Measurements from ENCODE around the gene PRDX5.

PRDX5 gene

DNA sequence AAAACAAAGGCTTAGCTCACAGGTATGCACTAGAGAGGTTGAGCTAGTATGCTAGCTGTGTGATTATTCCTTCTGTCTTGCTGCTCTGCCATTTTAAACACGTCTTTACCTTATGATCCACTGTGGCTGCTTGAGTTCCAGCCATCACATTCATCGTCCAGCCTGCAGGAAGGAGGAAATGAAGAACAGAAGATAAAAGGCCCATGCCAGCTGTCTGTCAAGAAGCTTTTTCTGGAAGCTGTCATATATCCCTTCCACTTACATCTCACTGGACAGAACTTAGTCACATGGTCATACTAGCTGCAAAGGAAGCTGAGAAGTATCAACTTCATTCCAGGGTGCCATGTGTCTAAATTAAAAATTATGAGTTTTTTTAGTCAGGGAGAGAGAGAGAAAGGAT lies 9.5 kb downstream of the PRDX5 start:
- no peak overlapping the region for H3K9ac ChIP-seq (ENCODE audit: insufficient read length)
- TF ChIP-seq EZH2 (IDR thresholded peaks at IDR 0.05) (no peak), FOXP2 (optimal IDR thresholded peaks at IDR 0.05; ENCODE audit: control extremely low read depth, extremely low read length, insufficient read depth) (no peak)
- H3K9me3 ChIP-seq (ENCODE audit: low read depth, low read length), result no peaks in the 10 kb centered on the region
- DNase-seq (ENCODE audit: low read depth, low spot score), result no peak
- H3K27ac ChIP-seq, result no peak overlapping the region
- no peak overlapping the region for H3K4me3 ChIP-seq
- H3K36me3 ChIP-seq (ENCODE audit: insufficient read depth, low read length), result no peaks in the 10 kb centered on the region

DNA sequence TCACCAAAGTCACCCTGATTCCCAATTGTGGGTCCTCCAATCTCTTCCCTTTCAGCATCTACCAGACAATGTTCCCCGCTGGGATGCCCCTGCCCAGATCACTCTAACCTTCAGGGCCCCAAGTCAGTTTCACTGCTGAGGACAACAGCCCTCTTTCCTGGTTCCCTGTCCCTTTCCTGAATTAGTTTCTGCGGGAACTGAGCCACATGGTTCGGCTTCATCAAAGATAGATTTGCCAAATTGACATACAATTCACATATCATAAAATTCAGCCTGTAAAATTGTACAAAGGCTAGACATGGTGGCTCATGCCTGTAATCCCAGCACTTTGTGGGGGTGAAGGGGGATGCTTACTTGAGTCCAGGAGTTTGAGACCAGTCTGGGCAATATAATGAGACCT lies 10.1 kb downstream of the PRDX5 start:
- H3K4me3 ChIP-seq, result no peak overlapping the region
- H3K9me3 ChIP-seq (ENCODE audit: low read depth, low read length), result no peaks in the 10 kb centered on the region
- TF ChIP-seq EZH2 (IDR thresholded peaks at IDR 0.05) (no peak), POLR2AphosphoS5 (IDR thresholded peaks at IDR 0.05; ENCODE audit: borderline replicate concordance, low read depth, low read length) (no peak), FOXP2 (optimal IDR thresholded peaks at IDR 0.05; ENCODE audit: control extremely low read depth, extremely low read length, insufficient read depth) (no peak)
- no peak overlapping the region for H3K27ac ChIP-seq
- no peak overlapping the region for H3K9ac ChIP-seq (ENCODE audit: insufficient read length)
- no peak for DNase-seq (ENCODE audit: low read depth, low spot score)
- no peaks in the 10 kb centered on the region for H3K36me3 ChIP-seq (ENCODE audit: insufficient read depth, low read length)

DNA sequence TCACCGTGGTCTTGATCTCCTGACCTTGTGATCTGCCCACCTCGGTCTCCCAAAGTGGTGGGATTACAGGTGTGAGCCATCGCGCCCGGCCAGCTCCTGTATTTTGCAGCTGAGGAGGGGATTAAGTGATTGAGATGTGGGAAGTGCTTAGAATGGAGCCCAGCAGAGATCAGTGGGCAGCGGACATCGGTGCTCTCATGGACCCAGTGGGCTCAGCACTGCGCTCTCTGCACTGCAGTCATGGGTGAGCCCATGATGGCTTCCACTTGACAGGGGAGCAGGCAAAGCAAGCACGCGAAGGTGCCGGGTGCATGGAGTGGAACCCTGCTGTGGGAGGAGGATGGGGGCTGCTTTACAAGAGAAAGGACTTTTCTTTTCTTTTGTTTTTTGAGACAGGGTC lies 13.0 kb downstream of the PRDX5 start:
- H3K9ac ChIP-seq (ENCODE audit: insufficient read length), result no peak overlapping the region
- no peaks in the 10 kb centered on the region for H3K36me3 ChIP-seq (ENCODE audit: insufficient read depth, low read length)
- H3K27ac ChIP-seq, result no peak overlapping the region
- TF ChIP-seq EZH2 (IDR thresholded peaks at IDR 0.05) (no peak), POLR2AphosphoS5 (IDR thresholded peaks at IDR 0.05; ENCODE audit: borderline replicate concordance, low read depth, low read length) (no peak), FOXP2 (optimal IDR thresholded peaks at IDR 0.05; ENCODE audit: control extremely low read depth, extremely low read length, insufficient read depth) (no peak)
- H3K9me3 ChIP-seq (ENCODE audit: low read depth, low read length), result no peaks in the 10 kb centered on the region
- no peak overlapping the region for H3K4me3 ChIP-seq
- no peak for DNase-seq (ENCODE audit: low read depth, low spot score)

GRCh38 chr11:64331569-64332371 lies 13.8 kb downstream of the PRDX5 start:
- DNase-seq (ENCODE audit: low read depth, low spot score), result no peak
- no peaks in the 10 kb centered on the region for H3K9me3 ChIP-seq (ENCODE audit: low read depth, low read length)
- no peaks in the 10 kb centered on the region for H3K36me3 ChIP-seq (ENCODE audit: insufficient read depth, low read length)
- H3K9ac ChIP-seq (ENCODE audit: insufficient read length), result no peak overlapping the region
- no peak overlapping the region for H3K4me3 ChIP-seq
- TF ChIP-seq FOXP2 (optimal IDR thresholded peaks at IDR 0.05; ENCODE audit: control extremely low read depth, extremely low read length, insufficient read depth) (no peak), POLR2AphosphoS5 (IDR thresholded peaks at IDR 0.05; ENCODE audit: borderline replicate concordance, low read depth, low read length) (no peak), EZH2 (IDR thresholded peaks at IDR 0.05) (no peak)
- no peak overlapping the region for H3K27ac ChIP-seq

DNA sequence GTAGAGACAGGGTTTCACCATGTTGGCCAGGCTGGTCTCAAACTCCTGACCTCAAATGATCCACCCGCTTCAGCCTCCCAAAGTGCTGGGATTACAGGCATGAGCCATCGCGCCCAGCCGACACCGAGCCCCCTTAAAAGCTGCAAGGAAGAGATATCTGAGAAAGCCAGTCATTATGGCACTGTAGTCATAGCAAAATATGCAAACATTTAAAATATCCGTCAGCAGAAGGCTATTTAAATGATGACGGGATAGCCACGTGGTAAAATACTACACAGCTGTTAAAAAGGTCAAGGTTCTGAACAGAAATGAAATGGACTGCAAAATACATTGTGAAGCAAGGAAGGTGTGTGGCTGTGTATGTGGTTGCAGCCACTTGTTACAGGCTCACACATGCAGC lies 15.6 kb downstream of the PRDX5 start:
- no peaks in the 10 kb centered on the region for H3K9me3 ChIP-seq (ENCODE audit: low read depth, low read length)
- no peak for TF ChIP-seq FOXP2 (optimal IDR thresholded peaks at IDR 0.05; ENCODE audit: control extremely low read depth, extremely low read length, insufficient read depth)
- no peak for TF ChIP-seq EZH2 (IDR thresholded peaks at IDR 0.05)
- no peak for TF ChIP-seq POLR2AphosphoS5 (IDR thresholded peaks at IDR 0.05; ENCODE audit: borderline replicate concordance, low read depth, low read length)
- H3K4me3 ChIP-seq, result no peak overlapping the region
- no peak overlapping the region for H3K27ac ChIP-seq
- H3K9ac ChIP-seq (ENCODE audit: insufficient read length), result no peak overlapping the region
- H3K36me3 ChIP-seq (ENCODE audit: insufficient read depth, low read length), result no peaks in the 10 kb centered on the region
- no peak for DNase-seq (ENCODE audit: low read depth, low spot score)

DNA sequence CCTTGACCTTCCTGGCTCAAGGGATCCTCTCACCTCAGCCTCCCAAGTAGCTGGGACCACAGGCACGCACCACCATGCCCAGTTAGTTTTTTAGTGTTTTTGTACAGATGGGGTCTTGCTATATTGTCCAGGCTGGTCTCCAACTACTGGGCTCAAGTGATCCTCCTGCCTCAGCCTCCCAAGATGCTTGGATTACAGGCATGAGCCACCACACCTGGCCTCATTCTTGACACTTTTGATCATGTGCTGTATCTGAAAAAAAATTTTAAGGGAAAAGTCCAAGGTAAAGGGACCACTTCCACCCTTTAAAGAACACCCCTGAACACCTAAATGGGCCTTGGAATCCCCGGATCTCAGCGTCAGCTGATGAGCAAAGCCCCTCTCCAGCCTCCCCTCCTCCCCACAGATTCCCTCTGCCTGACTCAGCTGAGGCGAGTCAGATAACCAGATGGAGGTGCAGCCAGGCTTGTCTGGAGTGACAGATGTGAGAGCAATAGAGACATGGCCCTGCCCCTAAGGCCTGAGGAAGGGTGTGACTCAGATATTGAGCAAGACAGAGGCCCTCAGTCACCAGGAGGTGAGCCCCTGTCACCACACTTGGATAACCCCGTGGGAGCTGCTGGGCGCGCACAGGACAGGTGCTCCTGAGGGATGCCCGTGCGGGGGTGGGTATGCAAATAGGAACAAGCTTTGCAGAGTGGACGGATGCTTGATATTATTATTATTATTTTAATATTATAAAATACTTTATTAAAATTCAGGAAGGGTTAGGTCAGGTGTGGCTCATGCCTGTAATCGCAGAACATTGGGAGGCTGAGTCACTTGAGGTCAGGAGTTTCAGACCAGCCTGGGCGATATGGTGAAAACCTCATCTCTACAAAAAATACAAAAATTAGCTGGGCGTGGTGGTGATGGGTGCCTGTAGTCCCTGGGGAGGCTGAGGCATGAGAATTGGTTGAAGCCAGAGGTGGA lies 17.1 kb downstream of the PRDX5 start:
- H3K9ac ChIP-seq (ENCODE audit: insufficient read length), result no peak overlapping the region
- no peak overlapping the region for H3K27ac ChIP-seq
- no peak for DNase-seq (ENCODE audit: low read depth, low spot score)
- TF ChIP-seq EZH2 (IDR thresholded peaks at IDR 0.05) (no peak), FOXP2 (optimal IDR thresholded peaks at IDR 0.05; ENCODE audit: control extremely low read depth, extremely low read length, insufficient read depth) (no peak), POLR2AphosphoS5 (IDR thresholded peaks at IDR 0.05; ENCODE audit: borderline replicate concordance, low read depth, low read length) (no peak)
- H3K36me3 ChIP-seq (ENCODE audit: insufficient read depth, low read length), result no peaks in the 10 kb centered on the region
- no peak overlapping the region for H3K4me3 ChIP-seq
- no peaks in the 10 kb centered on the region for H3K9me3 ChIP-seq (ENCODE audit: low read depth, low read length)

- Histone ChIP-seq H3K36me3 (ENCODE audit: insufficient read depth, low read length) (no peaks in the 10 kb centered on the region), H3K4me3 (no peak overlapping the region), H3K9ac (ENCODE audit: insufficient read length) (no peak overlapping the region), H3K27ac (peak overlapping the region; percentile 27; the same call in 1 of the 2 replicates), H3K9me3 (ENCODE audit: low read depth, low read length) (no peaks in the 10 kb centered on the region)
- DNase-seq (ENCODE audit: low read depth, low spot score), result no peak
- TF ChIP-seq EZH2 (IDR thresholded peaks at IDR 0.05), result no peak
- TF ChIP-seq FOXP2 (optimal IDR thresholded peaks at IDR 0.05; ENCODE audit: control extremely low read depth, extremely low read length, insufficient read depth), result no peak
- no peak for TF ChIP-seq POLR2AphosphoS5 (IDR thresholded peaks at IDR 0.05; ENCODE audit: borderline replicate concordance, low read depth, low read length)
These were observed 19.8 kb downstream of the PRDX5 start for GRCh38 chr11:64337538-64338249.

GRCh38 chr11:64338716-64339115 lies 20.8 kb downstream of the PRDX5 start:
- Histone ChIP-seq H3K9ac (ENCODE audit: insufficient read length) (no peak overlapping the region), H3K27ac (no peak overlapping the region), H3K4me3 (no peak overlapping the region), H3K36me3 (ENCODE audit: insufficient read depth, low read length) (no peaks in the 10 kb centered on the region), H3K9me3 (ENCODE audit: low read depth, low read length) (no peaks in the 10 kb centered on the region)
- DNase-seq (ENCODE audit: low read depth, low spot score), result no peak
- TF ChIP-seq EZH2 (IDR thresholded peaks at IDR 0.05) (no peak), POLR2AphosphoS5 (IDR thresholded peaks at IDR 0.05; ENCODE audit: borderline replicate concordance, low read depth, low read length) (no peak), FOXP2 (optimal IDR thresholded peaks at IDR 0.05; ENCODE audit: control extremely low read depth, extremely low read length, insufficient read depth) (no peak)

All from SK-N-MC (cell line).